ENCODE data around the gene SERTAD3.

GRCh38 chr19:40394816-40395210, 49.3 kb downstream of the SERTAD3 start:
- TF ChIP-seq CTCF (IDR thresholded peaks at IDR 0.05; ENCODE audit: control extremely low read depth in 1 of 3, insufficient read depth in 1 of 3, low read depth in 1 of 3, low read length in 3 of 3) (no peak), POLR2A (IDR thresholded peaks at IDR 0.05; ENCODE audit: control extremely low read depth in 1 of 2, low read depth in 2 of 2, low read length in 2 of 2) (no peak), NRF1 (IDR thresholded peaks at IDR 0.05; ENCODE audit: low read depth, low read length) (no peak), CHD2 (IDR thresholded peaks at IDR 0.05; ENCODE audit: low read length) (no peak), NANOG (IDR thresholded peaks at IDR 0.05; ENCODE audit: insufficient read depth, low read depth, low read length, poor library complexity, severe bottlenecking) (no peak), YY1 (IDR thresholded peaks at IDR 0.05; ENCODE audit: low read depth, low read length) (no peak), SIN3A (conservative IDR thresholded peaks at IDR 0.05 in 1 of 2, IDR thresholded peaks at IDR 0.05 in 1 of 2; ENCODE audit: low read depth in 1 of 2, low read length in 2 of 2) (no peak), RAD21 (IDR thresholded peaks at IDR 0.05 in 1 of 2, conservative IDR thresholded peaks at IDR 0.05 in 1 of 2; ENCODE audit: low read depth in 2 of 2, low read length in 2 of 2) (no peak)
